B cell (primary cell): ENCODE results near the gene KIF16B. TPM values are rescaled to one million over a fixed set of nuclear protein-coding genes. Genes with fewer than 3 reads are reported as not detected.

Source experiments
- ATAC-seq: fragments of 200-7000 bp; cut with Tn5 transposase; one replicate; pipeline ENCODE4 v1.10.0; 2021; ENCODE audit warnings: low read depth, mild to moderate bottlenecking, moderate number of reproducible peaks, moderate library complexity
- CTCF ChIA-PET: fragments of 350-600 bp; sonication (Branson Sonifier 250); formaldehyde crosslinking; loops from one replicate; lab custom pipeline; 2021; ENCODE audit warnings: antibody characterized with exemption, inconsistent platforms; lab: Charles Lee
- POLR2A ChIA-PET: fragments of 350-600 bp; sonication (Branson Sonifier 250); formaldehyde crosslinking; loops from one replicate; lab custom pipeline; 2021; ENCODE audit warnings: antibody characterized with exemption; lab: Charles Lee
- DNase-seq: peaks from one replicate; pipeline ENCODE4 v3.0.0; 2013
- H2AFZ ChIP-seq: 2 replicates; pipeline ENCODE4 v1.6.1; 2012; ENCODE audit warnings: mild to moderate bottlenecking, low read depth, low read length; ENCODE audit not compliant: insufficient read depth, poor library complexity, severe bottlenecking
- H3K27ac ChIP-seq, 2 donors: 1 replicate in 1 of 2; 2 replicates in 1 of 2; pipeline ENCODE4 v1.5.1; 2012 to 2013; ENCODE audit warnings: low read length in 2 of 2, mild to moderate bottlenecking in 2 of 2, moderate library complexity in 1 of 2
- H3K27me3 ChIP-seq, 4 experiments: fragments of 200-600 bp in 1 of 4; sonication (generic) in 1 of 4; replicated peaks in 1 of 4; 1 replicate in 2 of 4; 2 replicates in 2 of 4; pipeline versions ENCODE4 v1.6.1 to v1.7.0; 2013 to 2016; ENCODE audit warnings: low read length in 3 of 4, mild to moderate bottlenecking in 2 of 4, mixed read lengths in 1 of 4, moderate library complexity in 1 of 4; ENCODE audit not compliant: insufficient read depth in 4 of 4, control insufficient read depth in 3 of 4; ENCODE audit errors: control extremely low read depth in 1 of 4
- H3K36me3 ChIP-seq, 2 experiments: replicated peaks in 1 of 2; 1 replicate in 1 of 2; 2 replicates in 1 of 2; pipeline versions ENCODE4 v1.6.1 to v1.7.1; 2013; ENCODE audit warnings: low read length in 1 of 2; ENCODE audit not compliant: insufficient read depth in 2 of 2, control insufficient read depth in 1 of 2; ENCODE audit errors: control extremely low read depth in 1 of 2, extremely low read depth in 1 of 2
- H3K4me1 ChIP-seq, 2 donors: fragments of 200-600 bp in 1 of 2; sonication (generic) in 1 of 2; 1 replicate in 1 of 2; 2 replicates in 1 of 2; pipeline versions ENCODE4 v1.5.1 to v1.6.1; 2013 to 2017; ENCODE audit warnings: low read length in 2 of 2; ENCODE audit not compliant: control insufficient read depth in 2 of 2, insufficient read depth in 2 of 2
- H3K4me2 ChIP-seq: replicated peaks from 2 replicates; pipeline ENCODE3; 2012; ENCODE audit warnings: mild to moderate bottlenecking, low read depth, low read length; ENCODE audit not compliant: poor library complexity, severe bottlenecking
- H3K4me3 ChIP-seq, 5 experiments: fragments of 200-600 bp in 1 of 5; sonication (generic) in 1 of 5; 1 replicate in 3 of 5; 2 replicates in 2 of 5; pipeline versions ENCODE4 v1.5.1 to v1.7.0; 2011 to 2016; ENCODE audit warnings: low read length in 4 of 5, mild to moderate bottlenecking in 4 of 5, low read depth in 2 of 5, control low read depth in 1 of 5, moderate library complexity in 1 of 5; ENCODE audit not compliant: insufficient read depth in 1 of 5; ENCODE audit errors: control extremely low read depth in 1 of 5, extremely low read depth in 1 of 5
- H3K79me2 ChIP-seq: fragments of 200-600 bp; sonication (generic); one replicate; pipeline ENCODE4 v1.6.0; 2016; ENCODE audit warnings: low read length; ENCODE audit not compliant: control insufficient read depth, insufficient read depth
- H3K9ac ChIP-seq: fragments of 200-600 bp; sonication (generic); 2 replicates; pipeline ENCODE4 v1.6.1; 2017; ENCODE audit warnings: mild to moderate bottlenecking, low read length, moderate library complexity
- H3K9me3 ChIP-seq, 3 donors: one replicate each; pipeline versions ENCODE4 v1.6.1 to v1.7.1; 2013; ENCODE audit warnings: low read length in 2 of 3; ENCODE audit not compliant: control insufficient read depth in 2 of 3, insufficient read depth in 1 of 3; ENCODE audit errors: control extremely low read depth in 1 of 3
- H4K20me1 ChIP-seq: 2 replicates; pipeline ENCODE4 v1.6.0; 2012; ENCODE audit warnings: mild to moderate bottlenecking, low read length; ENCODE audit not compliant: insufficient read depth, control insufficient read depth, poor library complexity, severe bottlenecking
- H3K27ac Mint-ChIP-seq: one replicate; pipeline ENCODE4 v1.8.0; 2021; ENCODE audit warnings: mixed read lengths
- H3K27me3 Mint-ChIP-seq: one replicate; pipeline ENCODE4 v1.8.0; 2021; ENCODE audit warnings: mixed read lengths
- H3K4me1 Mint-ChIP-seq: one replicate; pipeline ENCODE4 v1.8.0; 2021; ENCODE audit warnings: mixed read lengths
- H3K4me3 Mint-ChIP-seq: one replicate; pipeline ENCODE4 v1.8.0; 2021; ENCODE audit warnings: mixed read lengths
- H3K9me3 Mint-ChIP-seq: one replicate; pipeline ENCODE4 v1.8.0; 2022; ENCODE audit warnings: mixed read lengths; ENCODE audit not compliant: insufficient read depth
- EZH2 ChIP-seq: IDR thresholded peaks from 2 replicates; pipeline ENCODE4 v1.6.1; 2012; ENCODE audit warnings: borderline replicate concordance, low read depth, mild to moderate bottlenecking, moderate library complexity, low read length; ENCODE audit not compliant: insufficient read depth, poor library complexity, severe bottlenecking
- WGBS: methylation state at CpG from one replicate; pipeline ENCODE4 v1.1.5; 2013; ENCODE audit warnings: missing lambda C conversion rate; ENCODE audit not compliant: insufficient coverage; 5-methylcytosine and 5-hydroxymethylcytosine counted together
- intact Hi-C: fragments of 100-400 bp; cut with micrococcal nuclease; formaldehyde crosslinking; loops from one replicate; pipeline ENCODE4 v1.10.0; 2022
- polyA plus RNA-seq: library from polyadenylated mRNA; depleted of rRNA; stranded (reverse); fragments of >200 nt; gene quantifications from 2 replicates; pipeline ENCODE4 v1.2.3, GENCODE V29; 2012
- total RNA-seq, 2 donors: library from RNA; stranded (reverse); fragments of 120-200 nt in 1 of 2; gene quantifications; 1 replicate in 1 of 2; 2 replicates in 1 of 2; pipeline versions ENCODE4 v1.2.3 to v1.2.4, GENCODE V29; 2013 to 2022
- TF ChIP-seq, protein P1 (sequence below): fragments of 200-600 bp; IDR thresholded peaks from one replicate; pipeline ENCODE4 v1.8.0; 2022; ENCODE audit warnings: antibody characterized with exemption, mild to moderate bottlenecking

The KIF16B gene
- total and polyA plus RNA-seq, 2 donors (not counting 1 experiment from before 2014, with no cell fraction given): 4.5 to 13.0 TPM

DNA sequence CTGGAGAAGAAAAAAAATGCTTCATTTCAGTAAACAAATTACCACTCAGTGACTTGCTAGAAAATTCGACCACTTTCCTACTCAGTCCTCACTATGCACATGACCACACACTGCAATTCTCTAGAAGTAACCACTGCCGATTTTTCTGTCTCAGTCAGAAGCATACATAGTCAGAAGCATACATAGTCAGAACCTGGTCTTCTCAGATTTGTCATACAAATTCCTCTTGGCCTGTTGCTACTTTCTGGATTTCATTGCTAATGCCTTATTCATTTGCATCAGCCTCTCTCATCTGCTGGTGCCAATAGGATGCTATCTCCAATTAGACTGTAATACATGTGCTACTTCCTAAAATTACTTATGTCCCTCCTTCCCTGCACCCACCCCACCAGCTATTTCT lies 10.2 kb upstream of the KIF16B start:
- ChIA-PET POLR2A (no interaction called here), CTCF (no interaction called here)
- 83% methylated on average over 2 of the region's 2 CpGs for WGBS
- H3K27ac Mint-ChIP-seq: no peak overlapping the region
- no peak overlapping the region for H3K4me2 ChIP-seq
- H3K27ac ChIP-seq: no peak overlapping the region
- no peaks in the 10 kb centered on the region for H3K4me1 ChIP-seq
- intact Hi-C loops: no loop called here
- peaks cover 40% of the 10 kb centered on the region for H3K27me3 Mint-ChIP-seq
- H3K9me3 Mint-ChIP-seq: no peaks in the 10 kb centered on the region
- no peak for DNase-seq
- no peaks in the 10 kb centered on the region for H3K9me3 ChIP-seq
- H2AFZ ChIP-seq: no peak overlapping the region
- H3K36me3 ChIP-seq: no peaks in the 10 kb centered on the region
- no peak for ATAC-seq
- no peaks in the 10 kb centered on the region for H3K4me1 Mint-ChIP-seq
- no peaks in the 10 kb centered on the region for H3K79me2 ChIP-seq
- H3K9ac ChIP-seq: no peak overlapping the region
- H3K4me3 ChIP-seq: no peak overlapping the region
- H4K20me1 ChIP-seq: no peaks in the 10 kb centered on the region
- peaks cover 0 to 9% (median 2%) of the 10 kb centered on the region in 4 experiments for H3K27me3 ChIP-seq
- no peak overlapping the region for H3K4me3 Mint-ChIP-seq
- TF ChIP-seq, protein P1, sequence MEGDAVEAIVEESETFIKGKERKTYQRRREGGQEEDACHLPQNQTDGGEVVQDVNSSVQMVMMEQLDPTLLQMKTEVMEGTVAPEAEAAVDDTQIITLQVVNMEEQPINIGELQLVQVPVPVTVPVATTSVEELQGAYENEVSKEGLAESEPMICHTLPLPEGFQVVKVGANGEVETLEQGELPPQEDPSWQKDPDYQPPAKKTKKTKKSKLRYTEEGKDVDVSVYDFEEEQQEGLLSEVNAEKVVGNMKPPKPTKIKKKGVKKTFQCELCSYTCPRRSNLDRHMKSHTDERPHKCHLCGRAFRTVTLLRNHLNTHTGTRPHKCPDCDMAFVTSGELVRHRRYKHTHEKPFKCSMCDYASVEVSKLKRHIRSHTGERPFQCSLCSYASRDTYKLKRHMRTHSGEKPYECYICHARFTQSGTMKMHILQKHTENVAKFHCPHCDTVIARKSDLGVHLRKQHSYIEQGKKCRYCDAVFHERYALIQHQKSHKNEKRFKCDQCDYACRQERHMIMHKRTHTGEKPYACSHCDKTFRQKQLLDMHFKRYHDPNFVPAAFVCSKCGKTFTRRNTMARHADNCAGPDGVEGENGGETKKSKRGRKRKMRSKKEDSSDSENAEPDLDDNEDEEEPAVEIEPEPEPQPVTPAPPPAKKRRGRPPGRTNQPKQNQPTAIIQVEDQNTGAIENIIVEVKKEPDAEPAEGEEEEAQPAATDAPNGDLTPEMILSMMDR: no peak
- TF ChIP-seq EZH2: no peak

DNA sequence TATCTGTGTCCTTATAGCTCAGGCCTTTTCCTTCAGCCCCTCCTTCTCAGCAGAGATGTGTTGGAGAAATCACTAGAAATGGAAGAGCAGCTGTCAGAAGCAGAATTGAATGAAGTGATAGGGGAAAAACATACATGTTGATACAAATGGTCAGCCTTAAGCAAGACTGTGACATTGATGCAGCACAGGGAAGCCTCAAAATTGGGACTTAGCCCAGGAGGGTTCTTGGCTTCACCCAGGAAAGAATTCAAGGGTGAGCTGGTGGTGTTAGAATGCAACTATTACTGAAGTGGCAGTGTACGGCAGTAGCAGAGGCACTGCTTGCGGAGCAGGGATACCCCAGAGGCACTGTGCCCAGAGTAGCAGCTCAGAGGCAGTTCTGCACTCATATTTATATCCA lies 8.0 kb upstream of the KIF16B start:
- no peaks in the 10 kb centered on the region for H3K4me1 Mint-ChIP-seq
- WGBS: no CpG with 5 or more reads among the region's 2 CpGs
- H3K4me3 ChIP-seq: no peak overlapping the region
- no peak overlapping the region for H2AFZ ChIP-seq
- no peak overlapping the region for H3K4me2 ChIP-seq
- H3K4me3 Mint-ChIP-seq: no peak overlapping the region
- H3K9me3 ChIP-seq: no peaks in the 10 kb centered on the region
- no peaks in the 10 kb centered on the region for H3K79me2 ChIP-seq
- H3K27ac Mint-ChIP-seq: no peak overlapping the region
- TF ChIP-seq, protein P1: no peak
- TF ChIP-seq EZH2: no peak
- CTCF ChIA-PET: no interaction called here
- no peaks in the 10 kb centered on the region for H3K36me3 ChIP-seq
- H3K4me1 ChIP-seq: no peaks in the 10 kb centered on the region
- ATAC-seq: no peak
- no peak for DNase-seq
- POLR2A ChIA-PET: no interaction called here
- no peak overlapping the region for H3K27ac ChIP-seq
- H3K27me3 ChIP-seq: no peaks in the 10 kb centered on the region
- H4K20me1 ChIP-seq: no peaks in the 10 kb centered on the region
- no peaks in the 10 kb centered on the region for H3K9me3 Mint-ChIP-seq
- intact Hi-C loops: no loop called here
- H3K9ac ChIP-seq: no peak overlapping the region
- peaks cover 21% of the 10 kb centered on the region for H3K27me3 Mint-ChIP-seq
